GM18868 (cell line): Measurements from ENCODE around the gene ADGRB3.
A peak's percentile ranks its signal among the peaks of the same experiment; 100 is the strongest.

Experiments used
- ATAC-seq: cut with Tn5 transposase; IDR thresholded peaks from one replicate; pipeline ENCODE4 v1.9.1; 2021; ENCODE audit warnings: mild to moderate bottlenecking, moderate library complexity; ENCODE audit not compliant: unreplicated experiment

ADGRB3 gene

GRCh38 chr6:69018906-69019305 is 383.8 kb downstream of the ADGRB3 start:
- ATAC-seq: no peak

DNA sequence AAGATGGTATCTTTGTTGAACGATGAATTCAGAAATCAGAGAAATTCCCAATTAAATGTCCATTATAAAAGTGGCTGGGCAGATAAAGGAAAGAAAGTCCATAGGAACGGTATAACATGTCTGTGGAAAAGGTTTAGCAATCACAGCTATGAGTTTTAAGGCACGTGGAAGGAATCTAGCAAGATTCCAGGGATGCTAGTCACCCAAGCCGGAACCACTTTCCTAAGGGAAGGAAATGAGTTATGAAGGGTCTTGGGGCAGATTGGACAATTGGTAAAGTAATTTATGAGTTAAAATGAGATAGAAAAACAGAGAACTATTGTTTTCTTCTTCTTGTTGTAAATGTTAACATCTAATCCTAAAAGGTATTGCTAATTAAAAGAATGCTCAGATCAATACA is 384.8 kb downstream of the ADGRB3 start:
- ATAC-seq: no peak

GRCh38 chr6:69022993-69023392 is 387.9 kb downstream of the ADGRB3 start:
- no peak for ATAC-seq

- no peak for ATAC-seq
Measured at GRCh38 chr6:69026243-69026642, 391.2 kb downstream of the ADGRB3 start.

GRCh38 chr6:69026715-69027114 is 391.6 kb downstream of the ADGRB3 start:
- ATAC-seq: no peak

- no peak for ATAC-seq
Measured at GRCh38 chr6:69027861-69028260, 392.8 kb downstream of the ADGRB3 start.

DNA sequence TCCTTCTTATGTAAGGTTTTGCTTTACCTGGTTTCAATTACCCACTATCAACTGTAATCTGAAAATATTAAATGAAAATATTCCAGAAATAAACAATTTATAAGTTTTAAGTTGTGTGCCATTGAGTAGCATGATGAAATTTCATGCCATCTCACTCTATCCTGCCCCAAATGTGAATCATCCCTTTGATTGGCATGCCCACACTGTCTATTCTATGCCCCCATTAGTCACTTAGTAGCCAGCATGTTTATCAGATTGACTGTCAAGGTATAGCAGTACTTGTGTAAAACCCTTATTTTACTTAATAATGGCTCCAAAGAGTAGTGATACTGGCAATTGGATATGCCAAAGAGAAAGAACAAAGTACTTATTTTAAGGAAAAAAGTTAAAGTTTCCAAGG is 403.8 kb downstream of the ADGRB3 start:
- ATAC-seq: no peak

- ATAC-seq: no peak
Measured at GRCh38 chr6:69042297-69042696, 407.2 kb downstream of the ADGRB3 start.

GRCh38 chr6:69044534-69044933 is 409.5 kb downstream of the ADGRB3 start:
- ATAC-seq: no peak

GRCh38 chr6:69059413-69059812 is 424.3 kb downstream of the ADGRB3 start:
- ATAC-seq: no peak

DNA sequence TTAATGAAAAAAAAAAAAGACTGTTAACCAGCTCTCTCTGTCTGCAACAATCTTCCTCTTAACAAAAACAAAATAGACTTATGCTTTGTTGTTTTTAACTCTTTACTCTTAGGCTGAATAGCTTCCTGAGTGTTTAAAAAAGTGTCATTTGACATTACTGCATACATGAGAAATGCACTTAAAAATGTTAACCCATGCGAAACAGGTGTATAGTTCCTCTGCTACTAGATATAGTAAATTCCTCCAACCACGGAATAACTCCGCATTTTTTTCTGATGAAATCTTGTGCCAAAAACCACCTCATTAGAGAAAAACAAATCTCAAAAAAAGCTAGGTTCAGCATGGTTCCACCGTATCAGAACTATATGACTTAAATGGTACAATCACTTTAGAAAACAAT is 426.0 kb downstream of the ADGRB3 start:
- ATAC-seq: no peak

DNA sequence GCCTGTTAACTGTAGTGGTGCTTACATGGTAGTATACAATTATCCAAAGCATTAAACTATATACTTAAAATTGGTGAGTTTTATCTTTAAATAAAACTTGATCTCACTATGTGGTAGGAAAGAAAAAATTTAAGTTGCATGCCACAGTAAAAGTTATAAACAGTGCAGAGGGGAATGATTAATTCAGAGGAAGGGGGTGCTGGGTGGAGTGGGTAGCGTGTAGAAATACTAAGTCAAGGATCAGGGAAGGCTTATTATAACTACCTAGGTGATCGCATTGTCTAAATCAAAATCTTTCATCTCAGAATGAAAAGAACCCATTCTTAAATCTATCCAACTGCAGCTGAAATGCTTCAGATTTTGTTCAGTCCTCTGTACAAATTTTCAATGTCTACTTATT is 428.3 kb downstream of the ADGRB3 start:
- no peak for ATAC-seq

GRCh38 chr6:69064226-69064625 is 429.1 kb downstream of the ADGRB3 start:
- ATAC-seq: no peak

DNA sequence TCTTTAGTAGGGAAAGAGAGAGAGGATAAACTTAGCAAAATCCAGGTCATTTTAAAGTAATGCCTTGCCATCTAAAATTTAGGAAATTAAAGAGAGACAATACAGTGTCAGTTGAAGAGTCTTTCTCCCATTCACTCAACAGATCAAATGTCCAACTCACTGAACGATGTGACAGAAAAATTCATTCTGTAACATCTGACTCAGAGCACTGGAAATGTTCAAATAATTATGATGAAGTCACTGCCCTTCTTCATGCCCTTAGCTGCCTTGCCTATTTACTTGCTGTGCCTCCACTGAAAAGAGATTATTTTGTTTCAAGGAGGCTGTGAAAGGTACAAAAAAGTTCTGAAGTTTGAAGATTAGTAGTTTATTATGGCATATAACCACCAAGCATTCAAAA is 434.8 kb downstream of the ADGRB3 start:
- ATAC-seq: no peak

DNA sequence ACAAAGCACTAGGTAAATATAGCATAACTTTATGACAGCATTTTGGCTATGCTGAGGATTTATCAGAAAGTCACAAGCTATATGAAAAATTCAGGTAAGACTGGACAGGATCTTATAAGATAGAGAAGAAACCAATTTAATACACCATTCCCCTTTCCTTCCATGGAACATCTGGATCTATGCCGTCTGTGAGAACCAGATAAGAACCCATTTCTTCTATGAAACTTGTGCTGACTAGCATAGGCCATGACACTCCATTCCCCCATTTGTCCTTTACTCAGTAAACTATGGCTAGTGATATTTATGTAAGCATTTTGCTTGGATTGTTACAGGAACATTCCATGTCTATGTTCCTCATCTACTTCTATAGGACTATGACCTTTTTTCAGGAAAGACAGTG is 437.7 kb downstream of the ADGRB3 start:
- ATAC-seq: no peak

GRCh38 chr6:69084746-69085335 is 449.8 kb downstream of the ADGRB3 start:
- ATAC-seq: no peak

GRCh38 chr6:69086689-69087088 is 451.6 kb downstream of the ADGRB3 start:
- no peak for ATAC-seq

DNA sequence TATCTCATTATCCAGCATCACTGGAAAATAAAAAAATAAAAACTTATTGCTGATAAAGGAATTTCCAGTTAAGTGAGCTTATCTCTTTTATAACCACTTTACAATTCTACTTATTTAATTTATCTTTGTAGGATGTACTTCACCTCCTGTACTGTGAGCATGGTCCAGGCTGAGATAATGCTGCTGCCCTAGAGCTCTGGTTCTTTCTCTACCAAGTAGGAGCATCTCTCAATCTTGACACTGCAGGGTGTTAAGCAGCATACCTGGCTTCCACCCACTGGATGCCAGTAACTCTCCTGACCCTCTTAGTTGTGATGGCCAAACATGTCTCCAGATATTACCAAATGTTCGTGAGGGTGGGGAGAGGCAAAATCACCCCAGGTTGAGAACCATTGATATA is 454.5 kb downstream of the ADGRB3 start:
- no peak for ATAC-seq

GRCh38 chr6:69090132-69090531 is 455.1 kb downstream of the ADGRB3 start:
- no peak for ATAC-seq

- ATAC-seq: no peak
Measured at GRCh38 chr6:69096681-69097080, 461.6 kb downstream of the ADGRB3 start.

- ATAC-seq: no peak
Measured at GRCh38 chr6:69097948-69098347, 462.9 kb downstream of the ADGRB3 start.

GRCh38 chr6:69098910-69099309 is 463.8 kb downstream of the ADGRB3 start:
- peak; percentile 68 for ATAC-seq

GRCh38 chr6:69100772-69101171 is 465.7 kb downstream of the ADGRB3 start:
- no peak for ATAC-seq
